ENCODE measurements around the gene ASH1L. TPM values are rescaled to one million over a fixed set of nuclear protein-coding genes. Genes with fewer than 3 reads are reported as not detected.
"Not testable (repeated sequence)": the region's sequence is repeated elsewhere in the genome, so short reads cannot be mapped to it uniquely, and the experiment has no call there.

The ASH1L gene
- total and polyA plus RNA-seq, 3 donors from 2014 or later, result 20.6 to 93.0 (median 87.6) TPM

- no peak for DNase-seq
- H3K4me1 ChIP-seq, result no peaks in the 10 kb centered on the region
- intact Hi-C loops (cut with DNase I; ENCODE audit: low total_unique reads), result no loop called here
- H3K27me3 ChIP-seq, result no peaks in the 10 kb centered on the region
- H3K4me3 ChIP-seq, result no peak overlapping the region
- WGBS, 2 donors, result 59 to 69% methylated on average over 7 of the region's 7 CpGs
- TF ChIP-seq POLR2A (IDR thresholded peaks at IDR 0.05), result no peak
- no peak for TF ChIP-seq CTCF (IDR thresholded peaks at IDR 0.05)
- no peaks in the 10 kb centered on the region for H3K9me3 ChIP-seq
- H3K36me3 ChIP-seq (ENCODE audit: low read depth, missing control alignments), result no peaks in the 10 kb centered on the region
- H3K27ac ChIP-seq, result no peak overlapping the region
These were observed 45.1 kb upstream of the ASH1L start for GRCh38 chr1:155607708-155608107.

GRCh38 chr1:155599828-155600572, 37.4 kb upstream of the ASH1L start:
- 40 to 46% methylated on average over 12 of the region's 12 CpGs for WGBS, 2 donors
- not testable (repeated sequence) for H3K36me3 ChIP-seq (ENCODE audit: low read depth, missing control alignments); DNase-seq; H3K9me3 ChIP-seq; H3K4me3 ChIP-seq; H3K27ac ChIP-seq; H3K27me3 ChIP-seq; H3K4me1 ChIP-seq
- intact Hi-C loops (cut with DNase I; ENCODE audit: low total_unique reads), result loop anchor here (10.0 kb wide), 2 partner anchors 275 to 345 kb away; partner anchors contain the start of genes ENTREP3 and RUSC1

- Histone ChIP-seq H3K4me3 (no peak overlapping the region), H3K36me3 (ENCODE audit: low read depth, missing control alignments) (no peaks in the 10 kb centered on the region), H3K9me3 (no peaks in the 10 kb centered on the region), H3K27ac (no peak overlapping the region), H3K4me1 (no peaks in the 10 kb centered on the region), H3K27me3 (no peaks in the 10 kb centered on the region)
- 29 to 41% methylated on average over 12 of the region's 12 CpGs for WGBS, 2 donors
- DNase-seq, result no peak
- no peak for TF ChIP-seq CTCF (IDR thresholded peaks at IDR 0.05)
- no peak for TF ChIP-seq POLR2A (IDR thresholded peaks at IDR 0.05)
- intact Hi-C loops (cut with DNase I; ENCODE audit: low total_unique reads), result loop anchor here (10.0 kb wide), 2 partner anchors 274 to 344 kb away; partner anchors contain the start of genes ENTREP3 and RUSC1
These were observed 36.3 kb upstream of the ASH1L start for GRCh38 chr1:155598842-155599331.

- WGBS, 2 donors, result 95 to 97% methylated on average over 5 of the region's 5 CpGs
- Histone ChIP-seq H3K9me3 (no peaks in the 10 kb centered on the region), H3K4me1 (no peaks in the 10 kb centered on the region), H3K27me3 (no peaks in the 10 kb centered on the region), H3K27ac (no peak overlapping the region), H3K36me3 (ENCODE audit: low read depth, missing control alignments) (no peaks in the 10 kb centered on the region), H3K4me3 (no peak overlapping the region)
- no peak for DNase-seq
- TF ChIP-seq CTCF (IDR thresholded peaks at IDR 0.05), result no peak
- no peak for TF ChIP-seq POLR2A (IDR thresholded peaks at IDR 0.05)
- intact Hi-C loops (cut with DNase I; ENCODE audit: low total_unique reads), result loop anchor here (10.0 kb wide), 2 partner anchors 272 to 342 kb away; partner anchors contain the start of genes ENTREP3 and RUSC1
These were observed 34.3 kb upstream of the ASH1L start for GRCh38 chr1:155596864-155597263.

GRCh38 chr1:155595877-155596474, 33.4 kb upstream of the ASH1L start:
- H3K36me3 ChIP-seq (ENCODE audit: low read depth, missing control alignments); H3K27me3 ChIP-seq; DNase-seq; H3K9me3 ChIP-seq; H3K4me1 ChIP-seq; H3K27ac ChIP-seq; H3K4me3 ChIP-seq: not testable (repeated sequence)
- intact Hi-C loops (cut with DNase I; ENCODE audit: low total_unique reads), result loop anchor here (10.0 kb wide), 2 partner anchors 271 to 341 kb away; partner anchors contain the start of genes ENTREP3 and RUSC1
- 59 to 81% methylated on average over 3 of the region's 3 CpGs for WGBS, 2 donors
